NT2/D1 (cell line): ENCODE data around the gene AVL9.

Experiments
- YY1 ChIP-seq: IDR thresholded peaks from 2 replicates; pipeline ENCODE4 v1.6.1; 2011; ENCODE audit not compliant: insufficient read length, insufficient read depth
- ZNF274 ChIP-seq: IDR thresholded peaks from 2 replicates; pipeline ENCODE4 v1.6.1; 2011; ENCODE audit warnings: mild to moderate bottlenecking, low read depth, low read length

DNA sequence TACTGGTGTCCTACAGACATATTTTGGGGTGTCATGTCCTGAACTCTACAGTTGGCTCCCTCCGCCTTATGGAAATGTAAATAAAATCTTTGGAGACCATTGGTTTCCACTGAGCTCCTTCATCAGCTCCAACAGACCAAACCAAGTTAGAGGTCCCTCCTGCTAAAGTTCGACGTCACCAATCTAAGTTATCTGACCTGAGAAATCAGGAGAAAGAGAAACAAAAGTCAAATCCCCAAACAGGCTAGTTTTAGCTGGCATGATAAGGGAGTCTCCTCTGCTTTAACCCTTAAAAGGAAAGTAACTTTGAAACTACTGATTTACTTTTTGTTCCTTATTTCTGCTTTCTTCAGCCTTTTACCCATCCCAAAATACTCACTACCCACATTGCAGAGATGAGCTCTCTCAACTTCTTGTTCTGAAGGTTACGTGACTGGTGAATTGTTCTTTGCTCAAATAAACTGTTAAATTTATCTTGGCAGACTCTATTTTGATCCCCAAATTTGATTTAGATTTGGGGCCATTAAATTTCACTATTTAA is 39.9 kb downstream of the AVL9 start:
- TF ChIP-seq YY1, result no peak
- no peak for TF ChIP-seq ZNF274
